Activated naive CD4-positive, alpha-beta T cell (primary cell): ENCODE results near the gene HTRA3.

ENCODE experiments used
- DNase-seq, 4 experiments: peaks; one replicate each; lab custom pipeline; 2025; lab: John Stamatoyannopoulos, UW

The HTRA3 gene

GRCh38 chr4:8355864-8356565 lies 86.5 kb downstream of the HTRA3 start:
- no peak for DNase-seq
